WTC11 (cell line): Measurements from ENCODE around the gene DZANK1. TPM values are rescaled to one million over a fixed set of nuclear protein-coding genes. Genes with fewer than 3 reads are reported as not detected.

Experiments
- ATAC-seq: fragments of 200-7000 bp; cut with Tn5 transposase; 2 replicates; pipeline ENCODE4 v1.10.0; 2021; ENCODE audit warnings: mild to moderate bottlenecking, moderate library complexity
- CTCF ChIA-PET: fragments of 300-600 bp; sonication (Branson Sonifier 250); formaldehyde crosslinking; loops from one replicate; lab custom pipeline; 2021; ENCODE audit warnings: antibody characterized with exemption; lab: Charles Lee
- POLR2A ChIA-PET: fragments of 350-600 bp; sonication (Branson Sonifier 250); formaldehyde crosslinking; loops from one replicate; lab custom pipeline; 2021; ENCODE audit warnings: antibody characterized with exemption; lab: Charles Lee
- DNase-seq: peaks from one replicate; pipeline ENCODE4 v3.0.0; 2021; ENCODE audit warnings: low spot score
- H3K27ac Mint-ChIP-seq: 2 replicates; pipeline ENCODE4 v1.8.0; 2021; ENCODE audit warnings: mixed read lengths
- H3K27me3 Mint-ChIP-seq: 2 replicates; pipeline ENCODE4 v1.8.0; 2021; ENCODE audit warnings: low read depth, mild to moderate bottlenecking, moderate library complexity, mixed read lengths
- H3K36me3 Mint-ChIP-seq: 2 replicates; pipeline ENCODE4 v1.8.0; 2021; ENCODE audit warnings: mixed read lengths
- H3K4me1 Mint-ChIP-seq: 2 replicates; pipeline ENCODE4 v1.8.0; 2022; ENCODE audit warnings: mixed read lengths
- H3K4me3 Mint-ChIP-seq: 2 replicates; pipeline ENCODE4 v1.8.0; 2021; ENCODE audit warnings: mild to moderate bottlenecking, moderate library complexity, mixed read lengths
- H3K9me3 Mint-ChIP-seq: 2 replicates; pipeline ENCODE4 v1.8.0; 2021; ENCODE audit warnings: mixed read lengths
- ATF1 ChIP-seq: sonication (generic); formaldehyde crosslinking; IDR thresholded peaks from 2 replicates; pipeline ENCODE4 v1.8.1; 2023; ENCODE audit warnings: mild to moderate bottlenecking, moderate library complexity, missing genetic modification reagents
- CBFB ChIP-seq: sonication (generic); formaldehyde crosslinking; IDR thresholded peaks from 2 replicates; pipeline ENCODE4 v1.8.1; 2022; ENCODE audit warnings: mild to moderate bottlenecking, low read depth, missing genetic modification reagents
- ELF4 ChIP-seq: sonication (generic); formaldehyde crosslinking; IDR thresholded peaks from 2 replicates; pipeline ENCODE4 v1.8.1; 2022; ENCODE audit warnings: low read depth, mild to moderate bottlenecking, moderate library complexity, missing genetic modification reagents
- GTF2I ChIP-seq: fragments of 250-450 bp; sonication (Bioruptor Pico); conservative IDR thresholded peaks from 2 replicates; pipeline ENCODE4 v1.4.0; 2021; ENCODE audit warnings: mild to moderate bottlenecking
- HMGA2 ChIP-seq: fragments of 250-450 bp; sonication (Bioruptor Pico); IDR thresholded peaks from 2 replicates; pipeline ENCODE4 v1.4.0; 2021; ENCODE audit warnings: mild to moderate bottlenecking, moderate library complexity
- IRF2 ChIP-seq: sonication (generic); formaldehyde crosslinking; IDR thresholded peaks from 2 replicates; pipeline ENCODE4 v1.8.0; 2022; ENCODE audit warnings: low read depth, missing genetic modification reagents, borderline replicate concordance
- JAZF1 ChIP-seq: fragments of 250-450 bp; sonication (Bioruptor Pico); IDR thresholded peaks from 2 replicates; pipeline ENCODE4 v1.9.0; 2021; ENCODE audit warnings: moderate library complexity, mild to moderate bottlenecking, inconsistent platforms
- MYBL2 ChIP-seq: sonication (generic); formaldehyde crosslinking; IDR thresholded peaks from 2 replicates; pipeline ENCODE4 v1.8.1; 2023; ENCODE audit warnings: mild to moderate bottlenecking, moderate library complexity, missing genetic modification reagents
- NR2C2 ChIP-seq: sonication (generic); formaldehyde crosslinking; IDR thresholded peaks from 2 replicates; pipeline ENCODE4 v1.8.0; 2022; ENCODE audit warnings: mild to moderate bottlenecking, missing genetic modification reagents
- NR3C1 ChIP-seq: sonication (generic); formaldehyde crosslinking; conservative IDR thresholded peaks from 2 replicates; pipeline ENCODE4 v1.8.1; 2023; ENCODE audit warnings: low read depth, mild to moderate bottlenecking, missing genetic modification reagents
- RORB ChIP-seq: fragments of 250-450 bp; sonication (Bioruptor Pico); IDR thresholded peaks from 2 replicates; pipeline ENCODE4 v1.9.0; 2021; ENCODE audit warnings: mild to moderate bottlenecking
- SMAD3 ChIP-seq: sonication (generic); formaldehyde crosslinking; IDR thresholded peaks from 2 replicates; pipeline ENCODE4 v1.8.0; 2022; ENCODE audit warnings: missing genetic modification reagents, mild to moderate bottlenecking, borderline replicate concordance
- SMAD4 ChIP-seq: sonication (generic); formaldehyde crosslinking; IDR thresholded peaks from 2 replicates; pipeline ENCODE4 v1.8.0; 2022; ENCODE audit warnings: mild to moderate bottlenecking, missing genetic modification reagents
- ZNF121 ChIP-seq: sonication (generic); formaldehyde crosslinking; IDR thresholded peaks from 2 replicates; pipeline ENCODE4 v1.8.0; 2023; ENCODE audit warnings: missing genetic modification reagents
- ZNF396 ChIP-seq: fragments of 250-450 bp; sonication (Bioruptor Pico); IDR thresholded peaks from 2 replicates; pipeline ENCODE4 v1.8.0; 2021; ENCODE audit warnings: mild to moderate bottlenecking, moderate library complexity, borderline replicate concordance
- total RNA-seq: library from RNA; stranded (reverse); gene quantifications from 3 replicates; pipeline ENCODE4 v1.2.3, GENCODE V29; 2021
- TF ChIP-seq, protein P1 (sequence below): sonication (generic); formaldehyde crosslinking; IDR thresholded peaks from 2 replicates; pipeline ENCODE4 v1.8.1; 2022; ENCODE audit warnings: mild to moderate bottlenecking, moderate library complexity, missing genetic modification reagents
- TF ChIP-seq, protein P2 (sequence below): sonication (generic); formaldehyde crosslinking; IDR thresholded peaks from 2 replicates; pipeline ENCODE4 v1.8.1; 2022; ENCODE audit warnings: low read depth, missing genetic modification reagents, borderline replicate concordance
- TF ChIP-seq, protein P3 (sequence below): fragments of 250-450 bp; sonication (Bioruptor Pico); IDR thresholded peaks from 2 replicates; pipeline ENCODE4 v1.9.0; 2021; ENCODE audit warnings: mild to moderate bottlenecking
- TF ChIP-seq, protein P4 (sequence below): sonication (generic); formaldehyde crosslinking; IDR thresholded peaks from 2 replicates; pipeline ENCODE4 v1.8.1; 2023; ENCODE audit warnings: mild to moderate bottlenecking, missing genetic modification reagents
- TF ChIP-seq, protein P5 (sequence below): sonication (generic); formaldehyde crosslinking; IDR thresholded peaks from 2 replicates; pipeline ENCODE4 v1.8.0; 2022; ENCODE audit warnings: mild to moderate bottlenecking, missing genetic modification reagents
- TF ChIP-seq, protein P6 (sequence below): sonication (generic); formaldehyde crosslinking; IDR thresholded peaks from 2 replicates; pipeline ENCODE4 v1.8.0; 2022; ENCODE audit warnings: mild to moderate bottlenecking, missing genetic modification reagents
- TF ChIP-seq, protein P7 (sequence below): sonication (generic); formaldehyde crosslinking; IDR thresholded peaks from 2 replicates; pipeline ENCODE4 v1.8.1; 2023; ENCODE audit warnings: mild to moderate bottlenecking, missing genetic modification reagents, moderate library complexity
- TF ChIP-seq, protein P8 (sequence below): sonication (generic); formaldehyde crosslinking; conservative IDR thresholded peaks from 2 replicates; pipeline ENCODE4 v1.8.1; 2022; ENCODE audit warnings: mild to moderate bottlenecking, missing genetic modification reagents
- TF ChIP-seq, protein P9 (sequence below): sonication (generic); formaldehyde crosslinking; conservative IDR thresholded peaks from 2 replicates; pipeline ENCODE4 v1.8.1; 2023; ENCODE audit warnings: mild to moderate bottlenecking, low read depth, missing genetic modification reagents, moderate library complexity

Gene DZANK1
- total RNA-seq, 1 experiment from 2014 or later = 6.1 TPM

DNA sequence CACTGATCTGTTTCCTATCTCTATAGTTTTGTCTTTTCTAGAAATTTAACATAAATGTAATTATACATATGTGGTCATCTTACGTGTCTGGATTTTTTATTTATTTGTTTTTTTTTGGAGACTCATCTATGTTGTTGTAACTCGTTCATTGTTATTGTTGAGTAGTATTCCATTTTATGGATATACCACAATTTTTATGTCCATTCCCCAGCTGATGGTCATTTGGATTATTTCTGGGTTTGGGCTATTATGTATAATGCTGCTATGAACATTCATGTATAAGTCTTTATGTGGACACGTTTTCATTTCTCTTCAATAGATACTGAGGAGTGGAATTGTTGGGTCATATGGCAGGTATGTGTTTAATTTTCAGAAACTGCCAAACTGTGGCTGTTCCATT is 10.2 kb downstream of the DZANK1 start:
- Mint-ChIP-seq H3K27ac (no peak overlapping the region), H3K27me3 (no peaks in the 10 kb centered on the region; the same call in 1 of the 2 replicates), H3K4me3 (no peak overlapping the region), H3K36me3 (0 out of 2 replicates have a peak, but pooled peaks cover 5% of the 10 kb centered on the region), H3K4me1 (no peaks in the 10 kb centered on the region)
- ChIA-PET CTCF (no interaction called here), POLR2A (no interaction called here)
- ATAC-seq (no peak), DNase-seq (no peak)
- TF ChIP-seq RORB (CRISPR knock-in tag) = no peak
- TF ChIP-seq ZNF396 = no peak
- no peak for TF ChIP-seq MYBL2 (CRISPR knock-in tag)
- TF ChIP-seq SMAD4 = no peak
- no peak for TF ChIP-seq NR2C2 (CRISPR knock-in tag)
- no peak for TF ChIP-seq NR3C1 (CRISPR knock-in tag)
- TF ChIP-seq, protein P1, sequence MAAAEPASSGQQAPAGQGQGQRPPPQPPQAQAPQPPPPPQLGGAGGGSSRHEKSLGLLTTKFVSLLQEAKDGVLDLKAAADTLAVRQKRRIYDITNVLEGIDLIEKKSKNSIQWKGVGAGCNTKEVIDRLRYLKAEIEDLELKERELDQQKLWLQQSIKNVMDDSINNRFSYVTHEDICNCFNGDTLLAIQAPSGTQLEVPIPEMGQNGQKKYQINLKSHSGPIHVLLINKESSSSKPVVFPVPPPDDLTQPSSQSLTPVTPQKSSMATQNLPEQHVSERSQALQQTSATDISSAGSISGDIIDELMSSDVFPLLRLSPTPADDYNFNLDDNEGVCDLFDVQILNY (CRISPR knock-in tag) = no peak
- no peak for TF ChIP-seq ELF4 (CRISPR knock-in tag)
- no peak for TF ChIP-seq IRF2 (CRISPR knock-in tag)
- TF ChIP-seq, all 79 proteins: peak for 0
- peaks cover 18% of the 10 kb centered on the region for H3K9me3 Mint-ChIP-seq

DNA sequence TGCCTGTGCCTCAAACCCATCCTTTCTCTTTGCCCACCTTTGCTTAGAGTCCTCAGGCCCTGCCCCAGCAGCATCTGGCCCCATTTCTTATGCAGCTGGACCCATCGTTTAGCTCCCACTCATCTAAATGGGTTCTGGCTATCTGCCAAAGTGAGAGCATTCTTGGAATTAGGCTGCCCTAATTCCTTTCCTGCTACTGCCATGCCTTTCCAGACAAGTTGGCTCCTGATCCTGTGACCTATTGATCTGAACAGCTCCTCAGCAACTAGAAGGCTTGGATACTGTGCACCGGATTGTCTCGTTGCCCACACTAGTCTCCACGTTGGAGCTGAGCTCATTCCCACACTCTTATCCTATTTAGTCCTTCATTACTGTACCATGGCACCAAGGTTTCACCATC is 22.9 kb downstream of the DZANK1 start:
- H3K9me3 Mint-ChIP-seq = no peaks in the 10 kb centered on the region
- POLR2A ChIA-PET = no interaction called here
- H3K27ac Mint-ChIP-seq = no peak overlapping the region; the same call in 1 of the 2 replicates
- no peaks in the 10 kb centered on the region for H3K27me3 Mint-ChIP-seq
- no peaks in the 10 kb centered on the region for H3K4me1 Mint-ChIP-seq
- CTCF ChIA-PET = no interaction called here
- DNase-seq (no peak), ATAC-seq (no peak)
- peaks cover 3% of the 10 kb centered on the region; the same call in 1 of the 2 replicates for H3K36me3 Mint-ChIP-seq
- H3K4me3 Mint-ChIP-seq = no peak overlapping the region
- TF ChIP-seq, protein P2, sequence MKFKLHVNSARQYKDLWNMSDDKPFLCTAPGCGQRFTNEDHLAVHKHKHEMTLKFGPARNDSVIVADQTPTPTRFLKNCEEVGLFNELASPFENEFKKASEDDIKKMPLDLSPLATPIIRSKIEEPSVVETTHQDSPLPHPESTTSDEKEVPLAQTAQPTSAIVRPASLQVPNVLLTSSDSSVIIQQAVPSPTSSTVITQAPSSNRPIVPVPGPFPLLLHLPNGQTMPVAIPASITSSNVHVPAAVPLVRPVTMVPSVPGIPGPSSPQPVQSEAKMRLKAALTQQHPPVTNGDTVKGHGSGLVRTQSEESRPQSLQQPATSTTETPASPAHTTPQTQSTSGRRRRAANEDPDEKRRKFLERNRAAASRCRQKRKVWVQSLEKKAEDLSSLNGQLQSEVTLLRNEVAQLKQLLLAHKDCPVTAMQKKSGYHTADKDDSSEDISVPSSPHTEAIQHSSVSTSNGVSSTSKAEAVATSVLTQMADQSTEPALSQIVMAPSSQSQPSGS (CRISPR knock-in tag) = no peak
- TF ChIP-seq CBFB (CRISPR knock-in tag) = no peak
- TF ChIP-seq, protein P3, sequence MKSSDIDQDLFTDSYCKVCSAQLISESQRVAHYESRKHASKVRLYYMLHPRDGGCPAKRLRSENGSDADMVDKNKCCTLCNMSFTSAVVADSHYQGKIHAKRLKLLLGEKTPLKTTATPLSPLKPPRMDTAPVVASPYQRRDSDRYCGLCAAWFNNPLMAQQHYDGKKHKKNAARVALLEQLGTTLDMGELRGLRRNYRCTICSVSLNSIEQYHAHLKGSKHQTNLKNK (CRISPR knock-in tag) = no peak
- TF ChIP-seq ATF1 (CRISPR knock-in tag) = no peak
- no peak for TF ChIP-seq SMAD3 (CRISPR knock-in tag)
- TF ChIP-seq, protein P4, sequence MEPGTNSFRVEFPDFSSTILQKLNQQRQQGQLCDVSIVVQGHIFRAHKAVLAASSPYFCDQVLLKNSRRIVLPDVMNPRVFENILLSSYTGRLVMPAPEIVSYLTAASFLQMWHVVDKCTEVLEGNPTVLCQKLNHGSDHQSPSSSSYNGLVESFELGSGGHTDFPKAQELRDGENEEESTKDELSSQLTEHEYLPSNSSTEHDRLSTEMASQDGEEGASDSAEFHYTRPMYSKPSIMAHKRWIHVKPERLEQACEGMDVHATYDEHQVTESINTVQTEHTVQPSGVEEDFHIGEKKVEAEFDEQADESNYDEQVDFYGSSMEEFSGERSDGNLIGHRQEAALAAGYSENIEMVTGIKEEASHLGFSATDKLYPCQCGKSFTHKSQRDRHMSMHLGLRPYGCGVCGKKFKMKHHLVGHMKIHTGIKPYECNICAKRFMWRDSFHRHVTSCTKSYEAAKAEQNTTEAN = no peak
- no peak for TF ChIP-seq GTF2I (CRISPR knock-in tag)
- TF ChIP-seq, protein P5, sequence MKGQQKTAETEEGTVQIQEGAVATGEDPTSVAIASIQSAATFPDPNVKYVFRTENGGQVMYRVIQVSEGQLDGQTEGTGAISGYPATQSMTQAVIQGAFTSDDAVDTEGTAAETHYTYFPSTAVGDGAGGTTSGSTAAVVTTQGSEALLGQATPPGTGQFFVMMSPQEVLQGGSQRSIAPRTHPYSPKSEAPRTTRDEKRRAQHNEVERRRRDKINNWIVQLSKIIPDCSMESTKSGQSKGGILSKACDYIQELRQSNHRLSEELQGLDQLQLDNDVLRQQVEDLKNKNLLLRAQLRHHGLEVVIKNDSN (CRISPR knock-in tag) = no peak
- no peak for TF ChIP-seq HMGA2 (CRISPR knock-in tag)
- TF ChIP-seq, all 79 proteins: peak for 0

DNA sequence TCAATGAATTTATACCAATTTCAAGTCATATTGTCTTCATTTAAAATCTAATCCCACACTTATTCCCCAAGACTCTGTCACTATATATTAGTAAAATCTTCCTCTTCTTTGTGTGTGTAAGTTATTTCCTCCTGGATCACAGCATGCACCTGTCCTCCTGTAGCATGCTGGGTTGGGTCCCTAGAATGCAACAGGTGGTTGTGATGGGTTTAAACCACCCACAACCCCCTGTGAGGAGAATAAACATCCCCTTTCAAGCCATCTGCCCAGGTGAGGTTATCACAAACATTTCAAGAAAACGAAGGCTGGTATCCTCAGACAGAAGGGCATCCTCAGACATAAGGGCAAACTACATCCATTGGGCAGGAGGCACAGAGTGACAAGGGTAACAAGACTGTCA is 26.4 kb downstream of the DZANK1 start:
- peaks cover 4% of the 10 kb centered on the region for H3K4me1 Mint-ChIP-seq
- peaks cover 7% of the 10 kb centered on the region; the same call in 1 of the 2 replicates for H3K9me3 Mint-ChIP-seq
- H3K4me3 Mint-ChIP-seq = no peak overlapping the region
- ChIA-PET CTCF (interaction anchor here (1.3 kb wide), 1 partner anchor 26 kb away, joined by 3 read pairs; the partner anchor contains the start of genes DZANK1 and POLR3F), POLR2A (no interaction called here)
- H3K27ac Mint-ChIP-seq = no peak overlapping the region
- DNase-seq (no peak), ATAC-seq (no peak)
- H3K36me3 Mint-ChIP-seq = no peaks in the 10 kb centered on the region
- H3K27me3 Mint-ChIP-seq = no peaks in the 10 kb centered on the region
- TF ChIP-seq ATF1 (CRISPR knock-in tag) (no peak), JAZF1 (no peak), ZNF121 (CRISPR knock-in tag) (no peak), RORB (CRISPR knock-in tag) (no peak)
- TF ChIP-seq, protein P6, sequence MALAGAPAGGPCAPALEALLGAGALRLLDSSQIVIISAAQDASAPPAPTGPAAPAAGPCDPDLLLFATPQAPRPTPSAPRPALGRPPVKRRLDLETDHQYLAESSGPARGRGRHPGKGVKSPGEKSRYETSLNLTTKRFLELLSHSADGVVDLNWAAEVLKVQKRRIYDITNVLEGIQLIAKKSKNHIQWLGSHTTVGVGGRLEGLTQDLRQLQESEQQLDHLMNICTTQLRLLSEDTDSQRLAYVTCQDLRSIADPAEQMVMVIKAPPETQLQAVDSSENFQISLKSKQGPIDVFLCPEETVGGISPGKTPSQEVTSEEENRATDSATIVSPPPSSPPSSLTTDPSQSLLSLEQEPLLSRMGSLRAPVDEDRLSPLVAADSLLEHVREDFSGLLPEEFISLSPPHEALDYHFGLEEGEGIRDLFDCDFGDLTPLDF = no peak
- TF ChIP-seq, protein P7, sequence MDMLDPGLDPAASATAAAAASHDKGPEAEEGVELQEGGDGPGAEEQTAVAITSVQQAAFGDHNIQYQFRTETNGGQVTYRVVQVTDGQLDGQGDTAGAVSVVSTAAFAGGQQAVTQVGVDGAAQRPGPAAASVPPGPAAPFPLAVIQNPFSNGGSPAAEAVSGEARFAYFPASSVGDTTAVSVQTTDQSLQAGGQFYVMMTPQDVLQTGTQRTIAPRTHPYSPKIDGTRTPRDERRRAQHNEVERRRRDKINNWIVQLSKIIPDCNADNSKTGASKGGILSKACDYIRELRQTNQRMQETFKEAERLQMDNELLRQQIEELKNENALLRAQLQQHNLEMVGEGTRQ (CRISPR knock-in tag) = no peak
- TF ChIP-seq, protein P8, sequence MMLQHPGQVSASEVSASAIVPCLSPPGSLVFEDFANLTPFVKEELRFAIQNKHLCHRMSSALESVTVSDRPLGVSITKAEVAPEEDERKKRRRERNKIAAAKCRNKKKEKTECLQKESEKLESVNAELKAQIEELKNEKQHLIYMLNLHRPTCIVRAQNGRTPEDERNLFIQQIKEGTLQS = no peak
- TF ChIP-seq, protein P9, sequence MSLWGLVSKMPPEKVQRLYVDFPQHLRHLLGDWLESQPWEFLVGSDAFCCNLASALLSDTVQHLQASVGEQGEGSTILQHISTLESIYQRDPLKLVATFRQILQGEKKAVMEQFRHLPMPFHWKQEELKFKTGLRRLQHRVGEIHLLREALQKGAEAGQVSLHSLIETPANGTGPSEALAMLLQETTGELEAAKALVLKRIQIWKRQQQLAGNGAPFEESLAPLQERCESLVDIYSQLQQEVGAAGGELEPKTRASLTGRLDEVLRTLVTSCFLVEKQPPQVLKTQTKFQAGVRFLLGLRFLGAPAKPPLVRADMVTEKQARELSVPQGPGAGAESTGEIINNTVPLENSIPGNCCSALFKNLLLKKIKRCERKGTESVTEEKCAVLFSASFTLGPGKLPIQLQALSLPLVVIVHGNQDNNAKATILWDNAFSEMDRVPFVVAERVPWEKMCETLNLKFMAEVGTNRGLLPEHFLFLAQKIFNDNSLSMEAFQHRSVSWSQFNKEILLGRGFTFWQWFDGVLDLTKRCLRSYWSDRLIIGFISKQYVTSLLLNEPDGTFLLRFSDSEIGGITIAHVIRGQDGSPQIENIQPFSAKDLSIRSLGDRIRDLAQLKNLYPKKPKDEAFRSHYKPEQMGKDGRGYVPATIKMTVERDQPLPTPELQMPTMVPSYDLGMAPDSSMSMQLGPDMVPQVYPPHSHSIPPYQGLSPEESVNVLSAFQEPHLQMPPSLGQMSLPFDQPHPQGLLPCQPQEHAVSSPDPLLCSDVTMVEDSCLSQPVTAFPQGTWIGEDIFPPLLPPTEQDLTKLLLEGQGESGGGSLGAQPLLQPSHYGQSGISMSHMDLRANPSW = no peak
